Natural killer cell (primary cell): ENCODE data around the gene NUFIP2. TPM values are rescaled to one million over a fixed set of nuclear protein-coding genes. Genes with fewer than 3 reads are reported as not detected.

Experiments used
- ATAC-seq, 3 donors: fragments of 150-1000 bp in 2 of 3; fragments of 200-7000 bp in 1 of 3; cut with Tn5 transposase; 1 replicate in 1 of 3; 2 replicates in 2 of 3; pipeline ENCODE4 v1.10.0; 2021; ENCODE audit warnings: mild to moderate bottlenecking in 2 of 3, moderate library complexity in 2 of 3
- DNase-seq, 2 donors: peaks; one replicate each; pipeline versions ENCODE4 v3.0.0 to v3.0.0-alpha.2; 2013 to 2021; ENCODE audit warnings: mixed read lengths in 1 of 2
- H3K27ac ChIP-seq: one replicate; pipeline ENCODE4 v1.5.1; 2013; ENCODE audit warnings: mild to moderate bottlenecking, low read length
- H3K27me3 ChIP-seq: one replicate; pipeline ENCODE4 v1.6.1; 2013; ENCODE audit warnings: low read length; ENCODE audit not compliant: control insufficient read depth, insufficient read depth
- H3K36me3 ChIP-seq: one replicate; pipeline ENCODE4 v1.6.1; 2013; ENCODE audit warnings: low read length; ENCODE audit not compliant: control insufficient read depth, insufficient read depth
- H3K4me1 ChIP-seq: one replicate; pipeline ENCODE4 v1.6.1; 2013; ENCODE audit warnings: low read length; ENCODE audit not compliant: control insufficient read depth, insufficient read depth
- H3K4me3 ChIP-seq: one replicate; pipeline ENCODE4 v1.5.1; 2013; ENCODE audit warnings: low read length
- H3K9me3 ChIP-seq: one replicate; pipeline ENCODE4 v1.6.1; 2013; ENCODE audit warnings: low read length; ENCODE audit not compliant: control insufficient read depth, insufficient read depth
- H3K27ac Mint-ChIP-seq, 2 donors: one replicate each; pipeline ENCODE4 v1.8.0; 2022; ENCODE audit warnings: mild to moderate bottlenecking in 2 of 2, mixed read lengths in 2 of 2, moderate library complexity in 1 of 2
- H3K27me3 Mint-ChIP-seq, 2 donors: one replicate each; pipeline ENCODE4 v1.8.0; 2022; ENCODE audit warnings: low read depth in 2 of 2, mixed read lengths in 2 of 2
- H3K36me3 Mint-ChIP-seq: one replicate; pipeline ENCODE4 v1.8.0; 2022; ENCODE audit warnings: mixed read lengths
- H3K4me1 Mint-ChIP-seq, 2 donors: one replicate each; pipeline ENCODE4 v1.8.0; 2022; ENCODE audit warnings: mixed read lengths in 2 of 2
- H3K4me3 Mint-ChIP-seq: one replicate; pipeline ENCODE4 v1.8.0; 2022; ENCODE audit warnings: mild to moderate bottlenecking, moderate library complexity, mixed read lengths
- H3K9me3 Mint-ChIP-seq, 2 donors: one replicate each; pipeline ENCODE4 v1.8.0; 2022; ENCODE audit warnings: mixed read lengths in 2 of 2
- CTCF ChIP-seq: fragments of 200-600 bp; IDR thresholded peaks from one replicate; pipeline ENCODE4 v1.8.0; 2022; ENCODE audit warnings: antibody characterized with exemption
- WGBS: methylation state at CpG from one replicate; pipeline ENCODE4 v1.1.7; 2013; ENCODE audit warnings: missing lambda C conversion rate; ENCODE audit not compliant: insufficient coverage; 5-methylcytosine and 5-hydroxymethylcytosine counted together
- intact Hi-C: fragments of 100-400 bp; cut with micrococcal nuclease; formaldehyde crosslinking; loops from one replicate; pipeline ENCODE4 v1.14.2; 2022
- total RNA-seq, 4 donors: library from RNA; stranded (reverse); fragments of 120-200 nt in 1 of 4; gene quantifications; one replicate each; pipeline versions ENCODE4 v1.2.3 to v1.2.4, GENCODE V29; 2013 to 2022

The NUFIP2 gene
- total RNA-seq, 3 donors from 2014 or later (not counting 1 experiment from before 2014, with no cell fraction given), result 79.2 to 112 (median 95.0) TPM

- TF ChIP-seq CTCF, result no peak
- no peak overlapping the region for H3K27ac ChIP-seq
- no peaks in the 10 kb centered on the region for H3K9me3 Mint-ChIP-seq
- WGBS, result 91% methylated on average over 6 of the region's 6 CpGs
- no peaks in the 10 kb centered on the region for H3K27me3 Mint-ChIP-seq
- ATAC-seq, result no peak
- H3K4me3 Mint-ChIP-seq, result no peak overlapping the region
- no peaks in the 10 kb centered on the region for H3K27me3 ChIP-seq
- H3K27ac Mint-ChIP-seq, result no peak overlapping the region
- peaks cover 6% of the 10 kb centered on the region for H3K4me1 ChIP-seq
- no peaks in the 10 kb centered on the region for H3K9me3 ChIP-seq
- no peaks in the 10 kb centered on the region for H3K36me3 ChIP-seq
- no peak overlapping the region for H3K4me3 ChIP-seq
- no peaks in the 10 kb centered on the region for H3K36me3 Mint-ChIP-seq
- DNase-seq, result no peak
- no peaks in the 10 kb centered on the region for H3K4me1 Mint-ChIP-seq
- intact Hi-C loops, result no loop called here
These were observed 51.2 kb downstream of the NUFIP2 start for GRCh38 chr17:29242790-29243189.

GRCh38 chr17:29242051-29242450, 51.9 kb downstream of the NUFIP2 start:
- no peaks in the 10 kb centered on the region for H3K36me3 ChIP-seq
- H3K4me3 Mint-ChIP-seq, result no peak overlapping the region
- no peaks in the 10 kb centered on the region for H3K27me3 Mint-ChIP-seq
- H3K36me3 Mint-ChIP-seq, result no peaks in the 10 kb centered on the region
- no peak overlapping the region for H3K4me3 ChIP-seq
- WGBS, result 93% methylated on average over 1 of the region's 1 CpG
- intact Hi-C loops, result no loop called here
- no peaks in the 10 kb centered on the region for H3K4me1 Mint-ChIP-seq
- peaks cover 6% of the 10 kb centered on the region for H3K4me1 ChIP-seq
- no peaks in the 10 kb centered on the region for H3K9me3 ChIP-seq
- no peak overlapping the region for H3K27ac Mint-ChIP-seq
- no peaks in the 10 kb centered on the region for H3K9me3 Mint-ChIP-seq
- no peak for DNase-seq
- no peak overlapping the region for H3K27ac ChIP-seq
- no peak for ATAC-seq
- H3K27me3 ChIP-seq, result no peaks in the 10 kb centered on the region
- TF ChIP-seq CTCF, result no peak

GRCh38 chr17:29240968-29241963, 52.7 kb downstream of the NUFIP2 start:
- H3K36me3 ChIP-seq, result no peaks in the 10 kb centered on the region
- WGBS, result 91% methylated on average over 9 of the region's 9 CpGs
- intact Hi-C loops, result no loop called here
- Mint-ChIP-seq H3K9me3 (no peaks in the 10 kb centered on the region), H3K4me3 (no peak overlapping the region), H3K27ac (no peak overlapping the region), H3K27me3 (no peaks in the 10 kb centered on the region), H3K4me1 (no peaks in the 10 kb centered on the region), H3K36me3 (no peaks in the 10 kb centered on the region)
- no peak for TF ChIP-seq CTCF
- ATAC-seq, result peak in 1 of 3 donors; percentile 56
- H3K4me1 ChIP-seq, result peaks cover 6% of the 10 kb centered on the region
- no peak for DNase-seq
- no peak overlapping the region for H3K27ac ChIP-seq
- no peaks in the 10 kb centered on the region for H3K27me3 ChIP-seq
- H3K9me3 ChIP-seq, result no peaks in the 10 kb centered on the region
- H3K4me3 ChIP-seq, result no peak overlapping the region
